ENCODE results near the gene GATA2. TPM values are rescaled to one million over a fixed set of nuclear protein-coding genes. Genes with fewer than 3 reads are reported as not detected.

GATA2 gene
- total and polyA plus RNA-seq, 2 of the 8 experiments (the other 6 are each of a cell fraction or from before 2014, with no cell fraction given) = 0.03 to 0.30 TPM

DNA sequence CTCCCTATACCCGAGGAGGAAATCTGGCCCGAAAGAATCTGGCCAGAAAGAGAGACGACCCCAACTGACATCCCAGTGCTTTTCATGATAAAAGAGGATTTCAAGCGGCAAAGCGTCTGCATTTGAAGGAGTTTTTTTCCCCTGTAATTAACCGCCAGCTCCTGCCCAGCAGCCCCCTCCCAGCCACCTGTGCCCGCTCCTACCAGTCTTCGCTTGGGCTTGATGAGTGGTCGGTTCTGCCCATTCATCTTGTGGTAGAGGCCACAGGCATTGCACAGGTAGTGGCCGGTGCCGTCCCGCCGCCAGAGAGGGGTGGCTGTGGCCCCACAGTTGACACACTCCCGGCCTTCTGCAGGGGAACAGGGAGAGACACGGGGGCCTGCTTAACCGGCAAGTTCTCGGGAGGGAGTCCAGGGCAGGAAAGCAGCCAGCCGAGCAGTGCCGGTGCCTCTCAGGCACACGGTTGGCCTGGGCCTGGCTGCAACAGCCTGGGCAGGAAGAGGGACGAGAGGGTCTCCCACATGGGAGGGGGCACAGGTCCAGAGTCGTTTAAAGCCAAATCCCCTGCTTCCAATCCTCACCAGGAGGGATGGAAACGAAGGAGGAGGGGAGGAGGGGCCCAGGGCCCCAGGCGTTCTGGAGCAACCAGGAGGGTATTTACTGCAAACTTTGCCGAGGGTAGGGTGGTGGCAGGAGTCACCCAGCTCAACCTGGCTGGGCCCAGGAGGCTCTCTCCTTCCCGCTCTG is 9.2 kb downstream of the GATA2 start (continued):
- TF ChIP-seq CHD7 (IDR thresholded peaks at IDR 0.05; ENCODE audit: insufficient replicate concordance, low read length) (no peak), CBX5 (IDR thresholded peaks at IDR 0.05; ENCODE audit: low read depth, low read length) (no peak), YY1 (IDR thresholded peaks at IDR 0.05; ENCODE audit: low read depth, low read length) (no peak), EZH2 (IDR thresholded peaks at IDR 0.05; ENCODE audit: low read depth, low read length, severe bottlenecking) (peak; percentile 67), POU5F1 (IDR thresholded peaks at IDR 0.05; ENCODE audit: low read depth, low read length) (no peak), HDAC2 (IDR thresholded peaks at IDR 0.05; ENCODE audit: borderline replicate concordance in 1 of 2, low read depth in 2 of 2, low read length in 2 of 2) (no peak), GTF2F1 (IDR thresholded peaks at IDR 0.05; ENCODE audit: borderline replicate concordance, low read depth, low read length) (no peak), EP300 (IDR thresholded peaks at IDR 0.05; ENCODE audit: borderline replicate concordance in 1 of 2, low read depth in 2 of 2, low read length in 2 of 2) (no peak), CHD2 (IDR thresholded peaks at IDR 0.05; ENCODE audit: low read length) (no peak), TAF7 (optimal IDR thresholded peaks at IDR 0.05; ENCODE audit: borderline replicate concordance, low read depth, low read length) (no peak)
